Measurements from ENCODE around the gene LIN9.

Gene LIN9, protein sequence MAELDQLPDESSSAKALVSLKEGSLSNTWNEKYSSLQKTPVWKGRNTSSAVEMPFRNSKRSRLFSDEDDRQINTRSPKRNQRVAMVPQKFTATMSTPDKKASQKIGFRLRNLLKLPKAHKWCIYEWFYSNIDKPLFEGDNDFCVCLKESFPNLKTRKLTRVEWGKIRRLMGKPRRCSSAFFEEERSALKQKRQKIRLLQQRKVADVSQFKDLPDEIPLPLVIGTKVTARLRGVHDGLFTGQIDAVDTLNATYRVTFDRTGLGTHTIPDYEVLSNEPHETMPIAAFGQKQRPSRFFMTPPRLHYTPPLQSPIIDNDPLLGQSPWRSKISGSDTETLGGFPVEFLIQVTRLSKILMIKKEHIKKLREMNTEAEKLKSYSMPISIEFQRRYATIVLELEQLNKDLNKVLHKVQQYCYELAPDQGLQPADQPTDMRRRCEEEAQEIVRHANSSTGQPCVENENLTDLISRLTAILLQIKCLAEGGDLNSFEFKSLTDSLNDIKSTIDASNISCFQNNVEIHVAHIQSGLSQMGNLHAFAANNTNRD

DNA sequence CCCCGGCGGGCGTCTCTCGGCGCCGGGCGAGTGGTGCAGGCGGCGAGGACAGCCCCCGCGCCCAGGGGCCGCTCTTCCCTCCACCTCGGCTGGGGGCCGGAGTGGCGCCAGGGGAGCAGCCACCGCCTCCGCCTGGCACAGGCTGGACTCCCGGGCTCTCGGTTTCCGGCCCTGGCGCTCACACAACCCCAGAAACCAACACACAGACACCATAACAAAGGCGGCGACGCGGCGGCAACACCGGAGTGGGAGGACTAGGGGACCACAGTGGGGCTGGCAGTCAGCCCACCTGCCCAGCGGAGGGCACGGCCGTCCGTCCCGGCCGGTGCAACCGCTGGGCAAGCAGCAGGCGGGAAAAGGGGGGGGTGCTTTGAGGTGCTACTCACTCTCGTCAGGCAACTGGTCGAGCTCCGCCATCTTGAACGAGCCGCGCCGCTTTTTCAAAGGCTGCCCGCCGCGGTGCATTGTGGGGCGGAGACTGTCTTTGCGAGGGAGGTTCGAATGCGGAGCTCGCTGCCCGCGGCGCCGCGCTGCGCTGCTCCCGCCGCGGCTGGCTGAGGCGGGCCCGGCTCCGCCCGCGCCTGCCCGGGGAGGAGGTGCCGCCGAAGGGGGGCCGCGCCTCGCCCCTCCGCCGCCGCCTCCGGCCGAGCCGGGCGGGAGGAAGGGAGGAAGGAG, at the start of gene LIN9:
TSS of gene LIN9 (minus strand) at position 442 of the 675 bp plus-strand sequence. CDS start at position 417, 25 bp downstream.
- TF ChIP-seq, protein P1, sequence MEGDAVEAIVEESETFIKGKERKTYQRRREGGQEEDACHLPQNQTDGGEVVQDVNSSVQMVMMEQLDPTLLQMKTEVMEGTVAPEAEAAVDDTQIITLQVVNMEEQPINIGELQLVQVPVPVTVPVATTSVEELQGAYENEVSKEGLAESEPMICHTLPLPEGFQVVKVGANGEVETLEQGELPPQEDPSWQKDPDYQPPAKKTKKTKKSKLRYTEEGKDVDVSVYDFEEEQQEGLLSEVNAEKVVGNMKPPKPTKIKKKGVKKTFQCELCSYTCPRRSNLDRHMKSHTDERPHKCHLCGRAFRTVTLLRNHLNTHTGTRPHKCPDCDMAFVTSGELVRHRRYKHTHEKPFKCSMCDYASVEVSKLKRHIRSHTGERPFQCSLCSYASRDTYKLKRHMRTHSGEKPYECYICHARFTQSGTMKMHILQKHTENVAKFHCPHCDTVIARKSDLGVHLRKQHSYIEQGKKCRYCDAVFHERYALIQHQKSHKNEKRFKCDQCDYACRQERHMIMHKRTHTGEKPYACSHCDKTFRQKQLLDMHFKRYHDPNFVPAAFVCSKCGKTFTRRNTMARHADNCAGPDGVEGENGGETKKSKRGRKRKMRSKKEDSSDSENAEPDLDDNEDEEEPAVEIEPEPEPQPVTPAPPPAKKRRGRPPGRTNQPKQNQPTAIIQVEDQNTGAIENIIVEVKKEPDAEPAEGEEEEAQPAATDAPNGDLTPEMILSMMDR (IDR thresholded peaks at IDR 0.05; ENCODE audit: insufficient read depth, low read length, poor library complexity, severe bottlenecking) = no peak
- TF ChIP-seq EZH2phosphoT487 (conservative IDR thresholded peaks at IDR 0.05; ENCODE audit: low read length) = no peak
- peak within 1 kb of the TSS; percentile 100 for H3K9ac ChIP-seq (ENCODE audit: low read length)
- no peaks in the 10 kb centered on the region for H4K20me1 ChIP-seq (ENCODE audit: low read depth, low read length)
- H3K36me3 ChIP-seq (ENCODE audit: low read length) = no peaks in the 10 kb centered on the region
- H3K27me3 ChIP-seq (ENCODE audit: low read length) = no peaks in the 10 kb centered on the region
- H3F3A ChIP-seq (ENCODE audit: insufficient read depth) = peaks cover 16% of the 10 kb centered on the region; the same call in 1 of the 2 replicates
- peaks cover 51% of the 10 kb centered on the region for H3K79me2 ChIP-seq (ENCODE audit: insufficient read depth, low read length)
- peak within 1 kb of the TSS; percentile 96 for H3K4me3 ChIP-seq (ENCODE audit: insufficient read depth, low read length, poor library complexity, severe bottlenecking)
- peak within 1 kb of the TSS; percentile 95 for H2AFZ ChIP-seq (ENCODE audit: low read depth, low read length, severe bottlenecking)
- peak within 1 kb of the TSS; percentile 80 for H3K27ac ChIP-seq (ENCODE audit: low read depth, low read length)
- H3K9me2 ChIP-seq (replicated peaks; ENCODE audit: insufficient read depth, low read length) = no peaks in the 10 kb centered on the region
- no peaks in the 10 kb centered on the region for H3K9me3 ChIP-seq (ENCODE audit: insufficient read depth, low read length)
- peak within 1 kb of the TSS; percentile 95 for H3K4me2 ChIP-seq (ENCODE audit: low read depth, low read length, poor library complexity, severe bottlenecking)

DNA sequence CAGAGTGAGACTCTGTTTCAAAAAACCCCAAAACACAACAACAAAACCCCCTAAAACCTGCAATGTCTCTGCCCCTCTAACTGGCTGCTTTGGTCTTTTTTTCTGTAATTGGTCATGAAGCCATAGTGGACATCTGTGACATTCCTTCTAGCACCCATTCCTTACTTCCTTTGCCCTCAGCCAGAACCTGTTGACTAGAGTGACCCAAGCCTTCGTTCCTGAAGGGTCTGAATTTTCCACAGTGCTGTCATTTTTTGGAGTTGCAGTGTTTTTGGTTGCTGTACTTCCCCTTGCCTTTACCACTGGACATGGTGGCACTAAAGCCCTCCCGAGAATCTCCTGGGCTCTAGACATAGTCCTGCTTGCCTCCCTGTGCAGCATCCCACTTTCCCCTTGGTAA, 48.5 kb upstream of the LIN9 start:
- no peak for TF ChIP-seq EZH2phosphoT487 (conservative IDR thresholded peaks at IDR 0.05; ENCODE audit: low read length)
- TF ChIP-seq, protein P1 (IDR thresholded peaks at IDR 0.05; ENCODE audit: insufficient read depth, low read length, poor library complexity, severe bottlenecking) = no peak
- Histone ChIP-seq H3K27ac (ENCODE audit: low read depth, low read length) (peak overlapping the region; percentile 99), H2AFZ (ENCODE audit: low read depth, low read length, severe bottlenecking) (no peak overlapping the region), H3K9ac (ENCODE audit: low read length) (no peak overlapping the region), H3K9me3 (ENCODE audit: insufficient read depth, low read length) (no peaks in the 10 kb centered on the region), H3K9me2 (replicated peaks; ENCODE audit: insufficient read depth, low read length) (no peaks in the 10 kb centered on the region), H3K36me3 (ENCODE audit: low read length) (peaks cover 2% of the 10 kb centered on the region; the same call in 1 of the 2 replicates), H4K20me1 (ENCODE audit: low read depth, low read length) (no peaks in the 10 kb centered on the region), H3F3A (ENCODE audit: insufficient read depth) (peaks cover 61% of the 10 kb centered on the region), H3K27me3 (ENCODE audit: low read length) (no peaks in the 10 kb centered on the region), H3K4me3 (ENCODE audit: insufficient read depth, low read length, poor library complexity, severe bottlenecking) (no peak overlapping the region), H3K4me2 (ENCODE audit: low read depth, low read length, poor library complexity, severe bottlenecking) (no peak overlapping the region), H3K79me2 (ENCODE audit: insufficient read depth, low read length) (no peaks in the 10 kb centered on the region)

DNA sequence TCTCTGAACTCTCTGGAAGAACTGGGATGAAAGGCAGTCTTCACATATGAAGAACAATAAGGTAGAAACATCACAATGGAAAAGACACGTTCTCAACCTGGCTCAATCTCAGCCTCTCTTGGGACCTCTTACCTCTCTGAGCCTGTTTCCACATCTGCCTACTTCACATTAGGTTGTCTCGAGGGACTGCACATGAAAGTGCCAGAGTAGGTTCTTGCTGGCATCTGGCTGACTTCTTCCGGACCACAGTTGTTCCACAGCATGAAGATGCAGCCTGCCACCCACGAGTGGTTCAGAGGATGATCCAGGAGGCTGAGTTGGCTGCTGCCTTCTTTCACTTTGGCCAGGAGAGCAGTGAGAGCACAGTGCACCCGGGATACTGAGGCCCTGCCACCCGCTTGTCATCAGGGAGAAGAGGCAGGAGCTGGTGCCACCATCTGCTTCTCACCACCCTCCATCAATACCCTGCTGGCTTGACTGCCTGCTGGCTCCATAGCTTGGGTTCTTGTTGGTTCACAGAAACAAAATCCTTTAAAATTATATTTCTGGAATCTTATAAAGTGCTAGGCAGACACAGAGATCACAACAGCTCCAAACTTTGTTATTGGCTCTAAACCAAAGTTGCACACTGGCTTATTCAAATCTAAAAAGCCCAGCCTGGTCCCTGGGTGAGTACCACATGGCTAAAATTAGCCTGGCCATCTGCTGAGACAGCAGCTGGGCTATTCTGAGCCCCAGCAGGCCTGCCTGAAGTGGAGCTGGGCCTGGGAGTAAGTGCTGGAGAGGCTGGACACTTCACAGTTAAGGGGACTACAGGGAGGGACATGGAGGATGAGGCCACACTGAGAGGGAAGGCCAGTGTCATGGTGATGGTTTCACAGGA, 46.9 kb upstream of the LIN9 start:
- peak overlapping the region; percentile 33 for H3K4me3 ChIP-seq (ENCODE audit: insufficient read depth, low read length, poor library complexity, severe bottlenecking)
- H3F3A ChIP-seq (ENCODE audit: insufficient read depth) = peaks cover 68% of the 10 kb centered on the region
- peak overlapping the region; percentile 68 for H3K9ac ChIP-seq (ENCODE audit: low read length)
- H3K4me2 ChIP-seq (ENCODE audit: low read depth, low read length, poor library complexity, severe bottlenecking) = peak overlapping the region; percentile 80
- no peaks in the 10 kb centered on the region for H4K20me1 ChIP-seq (ENCODE audit: low read depth, low read length)
- no peaks in the 10 kb centered on the region for H3K9me2 ChIP-seq (replicated peaks; ENCODE audit: insufficient read depth, low read length)
- TF ChIP-seq, protein P1 (IDR thresholded peaks at IDR 0.05; ENCODE audit: insufficient read depth, low read length, poor library complexity, severe bottlenecking) = no peak
- TF ChIP-seq EZH2phosphoT487 (conservative IDR thresholded peaks at IDR 0.05; ENCODE audit: low read length) = no peak
- H3K9me3 ChIP-seq (ENCODE audit: insufficient read depth, low read length) = no peaks in the 10 kb centered on the region
- H3K27me3 ChIP-seq (ENCODE audit: low read length) = no peaks in the 10 kb centered on the region
- H2AFZ ChIP-seq (ENCODE audit: low read depth, low read length, severe bottlenecking) = no peak overlapping the region
- H3K27ac ChIP-seq (ENCODE audit: low read depth, low read length) = peak overlapping the region; percentile 99
- H3K36me3 ChIP-seq (ENCODE audit: low read length) = no peaks in the 10 kb centered on the region; the same call in 1 of the 2 replicates
- no peaks in the 10 kb centered on the region for H3K79me2 ChIP-seq (ENCODE audit: insufficient read depth, low read length)

Data from SU-DHL-6 (cell line).